ENCODE measurements around the gene PLSCR5. TPM values are rescaled to one million over a fixed set of nuclear protein-coding genes. Genes with fewer than 3 reads are reported as not detected.

The PLSCR5 gene
- total and polyA plus RNA-seq, 3 donors from 2014 or later: not detected

DNA sequence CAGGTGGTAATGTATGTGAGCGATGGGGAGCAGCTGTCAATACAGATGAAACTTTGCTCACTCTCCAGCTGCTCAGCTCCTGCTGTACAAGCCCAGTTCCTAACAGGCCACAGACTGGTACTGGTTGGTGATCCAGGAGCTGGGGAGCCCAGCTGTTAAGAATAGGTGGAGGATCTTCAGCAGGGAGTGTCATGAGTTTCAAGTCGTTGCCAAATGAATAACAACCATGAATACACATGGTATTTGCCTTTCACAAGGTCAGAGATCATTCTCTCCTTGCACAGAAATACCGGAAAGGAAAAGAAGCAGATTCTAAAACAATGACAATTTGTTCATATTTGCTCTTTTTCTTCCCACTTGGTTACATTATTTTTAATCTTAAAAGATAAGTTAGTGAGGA, 65.8 kb downstream of the PLSCR5 start:
- Histone ChIP-seq H3K27ac (peak overlapping the region; percentile 67 to 68), H3K36me3 (ENCODE audit: low read depth, missing control alignments) (no peaks in the 10 kb centered on the region), H3K9me3 (no peaks in the 10 kb centered on the region), H3K27me3 (no peaks in the 10 kb centered on the region), H3K4me1 (peaks cover 54% of the 10 kb centered on the region), H3K4me3 (no peak overlapping the region)
- TF ChIP-seq POLR2A (IDR thresholded peaks at IDR 0.05): no peak
- TF ChIP-seq, protein P1, sequence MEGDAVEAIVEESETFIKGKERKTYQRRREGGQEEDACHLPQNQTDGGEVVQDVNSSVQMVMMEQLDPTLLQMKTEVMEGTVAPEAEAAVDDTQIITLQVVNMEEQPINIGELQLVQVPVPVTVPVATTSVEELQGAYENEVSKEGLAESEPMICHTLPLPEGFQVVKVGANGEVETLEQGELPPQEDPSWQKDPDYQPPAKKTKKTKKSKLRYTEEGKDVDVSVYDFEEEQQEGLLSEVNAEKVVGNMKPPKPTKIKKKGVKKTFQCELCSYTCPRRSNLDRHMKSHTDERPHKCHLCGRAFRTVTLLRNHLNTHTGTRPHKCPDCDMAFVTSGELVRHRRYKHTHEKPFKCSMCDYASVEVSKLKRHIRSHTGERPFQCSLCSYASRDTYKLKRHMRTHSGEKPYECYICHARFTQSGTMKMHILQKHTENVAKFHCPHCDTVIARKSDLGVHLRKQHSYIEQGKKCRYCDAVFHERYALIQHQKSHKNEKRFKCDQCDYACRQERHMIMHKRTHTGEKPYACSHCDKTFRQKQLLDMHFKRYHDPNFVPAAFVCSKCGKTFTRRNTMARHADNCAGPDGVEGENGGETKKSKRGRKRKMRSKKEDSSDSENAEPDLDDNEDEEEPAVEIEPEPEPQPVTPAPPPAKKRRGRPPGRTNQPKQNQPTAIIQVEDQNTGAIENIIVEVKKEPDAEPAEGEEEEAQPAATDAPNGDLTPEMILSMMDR (IDR thresholded peaks at IDR 0.05): no peak
- peak; percentile 58 for DNase-seq
- intact Hi-C loops (cut with DNase I; ENCODE audit: low total_unique reads): no loop called here
- 39 to 52% methylated on average over 3 of the region's 3 CpGs for WGBS, 2 donors

DNA sequence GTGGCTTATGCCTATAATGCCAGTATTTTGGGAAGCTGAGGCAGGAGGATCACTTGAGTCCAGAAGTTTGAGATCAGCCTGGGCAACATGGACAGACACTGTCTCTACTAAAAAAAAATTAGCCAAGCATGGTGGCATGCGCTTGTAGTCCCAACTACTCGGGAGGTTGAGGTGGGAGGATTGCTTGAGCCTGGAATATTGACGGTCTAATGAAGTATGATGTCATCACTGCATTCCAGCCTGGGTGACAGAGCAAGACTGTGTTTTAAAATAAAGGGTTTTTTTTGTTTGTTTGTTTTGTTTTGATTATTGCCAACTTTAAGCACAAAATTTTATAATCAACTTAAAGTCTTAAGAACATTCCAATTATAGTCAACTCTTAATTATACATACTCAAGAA, 67.5 kb downstream of the PLSCR5 start:
- peaks cover 50% of the 10 kb centered on the region for H3K4me1 ChIP-seq
- peak overlapping the region in 1 of 2 donors; percentile 32 for H3K27ac ChIP-seq
- no peak overlapping the region for H3K4me3 ChIP-seq
- no peaks in the 10 kb centered on the region for H3K27me3 ChIP-seq
- intact Hi-C loops (cut with DNase I; ENCODE audit: low total_unique reads): no loop called here
- DNase-seq: no peak
- WGBS, 2 donors: 82 to 84% methylated on average over 3 of the region's 3 CpGs
- no peaks in the 10 kb centered on the region for H3K36me3 ChIP-seq (ENCODE audit: low read depth, missing control alignments)
- H3K9me3 ChIP-seq: no peaks in the 10 kb centered on the region
- no peak for TF ChIP-seq POLR2A (IDR thresholded peaks at IDR 0.05)
- TF ChIP-seq, protein P1 (IDR thresholded peaks at IDR 0.05): no peak

DNA sequence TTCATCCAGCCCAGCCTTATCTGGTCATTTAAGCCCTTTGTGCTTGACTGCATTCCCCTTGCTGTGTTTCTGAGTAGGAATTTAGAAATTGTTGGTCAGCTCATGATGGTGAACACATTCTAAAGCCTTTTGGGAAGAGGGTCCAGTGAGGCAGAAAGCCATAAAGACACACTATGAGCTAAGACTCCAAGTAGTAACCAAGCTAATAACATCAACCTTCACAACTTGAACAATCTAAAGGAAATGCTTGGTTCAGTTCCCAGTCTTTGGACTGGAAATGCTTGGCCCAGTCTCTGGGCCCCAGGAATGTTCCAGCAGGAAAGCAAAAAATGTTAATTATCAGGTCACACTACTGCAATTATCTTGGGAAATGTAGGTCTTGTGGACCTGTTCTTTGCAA, 68.5 kb downstream of the PLSCR5 start:
- no peak for DNase-seq
- peak overlapping the region; percentile 32 to 48 for H3K27ac ChIP-seq

More for the DNA sequence above, 68.5 kb downstream of the PLSCR5 start:
- Histone ChIP-seq H3K4me3 (no peak overlapping the region), H3K9me3 (no peaks in the 10 kb centered on the region), H3K27me3 (no peaks in the 10 kb centered on the region), H3K4me1 (peaks cover 41% of the 10 kb centered on the region), H3K36me3 (ENCODE audit: low read depth, missing control alignments) (no peaks in the 10 kb centered on the region)
- TF ChIP-seq, protein P1 (IDR thresholded peaks at IDR 0.05): no peak
- TF ChIP-seq POLR2A (IDR thresholded peaks at IDR 0.05): no peak
- intact Hi-C loops (cut with DNase I; ENCODE audit: low total_unique reads): no loop called here

Small RNA genes within 50 kb of the gene (small RNA-seq; reads per million reads assigned to genes)
- 0 to 0.09 reads per million in 2 donors for gene RNU6-428P

Other genes with a start within 250 kb of the PLSCR5 start
- gene PLSCR2, start 135.8 kb downstream of the PLSCR5 start, total RNA-seq: 1 to 10 TPM; 6.5 to 9.4 TPM
- gene PLSCR2, start 135.8 kb downstream of the PLSCR5 start, polyA plus RNA-seq (ENCODE audit: insufficient read depth, low read depth, low replicate concordance): 34.8 TPM
- gene PLSCR1, start 60.7 kb downstream of the PLSCR5 start, total RNA-seq: 10 to 100 TPM; 46.9 to 83.4 TPM
- gene PLSCR1, start 60.7 kb downstream of the PLSCR5 start, polyA plus RNA-seq (ENCODE audit: insufficient read depth, low read depth, low replicate concordance): 32.1 TPM